HCT116 (cell line): ENCODE results near the gene AMBP.

Experiments
- CBX3 ChIP-seq: IDR thresholded peaks from 2 replicates; pipeline ENCODE4 v1.6.1; 2012; ENCODE audit warnings: low read depth
- CEBPB ChIP-seq: IDR thresholded peaks from 2 replicates; pipeline ENCODE4 v1.6.1; 2012; ENCODE audit warnings: low read depth
- EZH2 ChIP-seq: fragments of 200-600 bp; sonication (generic); IDR thresholded peaks from 2 replicates; pipeline ENCODE4 v1.6.1; 2017; ENCODE audit warnings: antibody characterized with exemption, mixed run types
- POLR2A ChIP-seq: IDR thresholded peaks from 2 replicates; pipeline ENCODE4 v1.7.0; 2011; ENCODE audit warnings: borderline replicate concordance; ENCODE audit not compliant: insufficient read depth, insufficient read length; ENCODE audit errors: extremely low read depth
- POLR2AphosphoS5 ChIP-seq: IDR thresholded peaks from 2 replicates; pipeline ENCODE4 v1.6.1; 2011; ENCODE audit warnings: mild to moderate bottlenecking, low read depth, low read length, moderate library complexity
- SIN3A ChIP-seq: IDR thresholded peaks from 2 replicates; pipeline ENCODE4 v1.6.1; 2012; ENCODE audit warnings: low read depth
- TF ChIP-seq, protein P1 (sequence below): IDR thresholded peaks from 2 replicates; pipeline ENCODE4 v1.6.1; 2012
- TF ChIP-seq, protein P2 (sequence below), 3 experiments: fragments of 200-600 bp in 1 of 3; sonication (generic) in 1 of 3; IDR thresholded peaks in 2 of 3; conservative IDR thresholded peaks in 1 of 3; 2 replicates each; pipeline ENCODE4 v1.5.1; 2012 to 2017; ENCODE audit warnings: low read depth in 2 of 3, low read length in 2 of 3, antibody characterized with exemption in 1 of 3, borderline replicate concordance in 1 of 3, control low read depth in 1 of 3, mild to moderate bottlenecking in 1 of 3, mixed read lengths in 1 of 3, mixed run types in 1 of 3, moderate library complexity in 1 of 3; ENCODE audit not compliant: insufficient read depth in 1 of 3
- TF ChIP-seq, protein P3 (sequence below): IDR thresholded peaks from 2 replicates; pipeline ENCODE4 v1.6.1; 2012; ENCODE audit warnings: low read depth

DNA sequence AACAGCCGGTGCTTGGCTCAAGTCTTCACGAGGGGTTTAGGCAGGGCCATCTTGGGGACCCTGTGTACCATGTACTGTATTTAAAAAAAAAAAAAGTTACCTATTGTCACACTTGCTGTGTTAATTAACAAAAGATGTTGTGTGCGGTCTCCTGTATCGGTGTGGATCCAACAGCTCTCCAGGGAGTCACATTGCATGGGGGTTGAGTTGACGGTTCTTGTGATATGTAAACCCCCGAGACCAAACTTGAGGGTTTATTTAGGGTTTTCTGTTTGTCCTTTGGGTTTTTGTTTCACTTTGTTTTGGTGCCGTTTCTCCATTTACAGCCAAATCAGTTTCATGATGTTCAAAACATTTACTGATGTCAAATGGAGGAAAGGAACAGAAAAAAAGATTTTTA is 22.2 kb downstream of the AMBP start:
- TF ChIP-seq, protein P1, sequence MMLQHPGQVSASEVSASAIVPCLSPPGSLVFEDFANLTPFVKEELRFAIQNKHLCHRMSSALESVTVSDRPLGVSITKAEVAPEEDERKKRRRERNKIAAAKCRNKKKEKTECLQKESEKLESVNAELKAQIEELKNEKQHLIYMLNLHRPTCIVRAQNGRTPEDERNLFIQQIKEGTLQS: no peak
- TF ChIP-seq POLR2A (no peak), EZH2 (no peak), POLR2AphosphoS5 (no peak), CEBPB (no peak), CBX3 (no peak), SIN3A (no peak)
- TF ChIP-seq, protein P2, sequence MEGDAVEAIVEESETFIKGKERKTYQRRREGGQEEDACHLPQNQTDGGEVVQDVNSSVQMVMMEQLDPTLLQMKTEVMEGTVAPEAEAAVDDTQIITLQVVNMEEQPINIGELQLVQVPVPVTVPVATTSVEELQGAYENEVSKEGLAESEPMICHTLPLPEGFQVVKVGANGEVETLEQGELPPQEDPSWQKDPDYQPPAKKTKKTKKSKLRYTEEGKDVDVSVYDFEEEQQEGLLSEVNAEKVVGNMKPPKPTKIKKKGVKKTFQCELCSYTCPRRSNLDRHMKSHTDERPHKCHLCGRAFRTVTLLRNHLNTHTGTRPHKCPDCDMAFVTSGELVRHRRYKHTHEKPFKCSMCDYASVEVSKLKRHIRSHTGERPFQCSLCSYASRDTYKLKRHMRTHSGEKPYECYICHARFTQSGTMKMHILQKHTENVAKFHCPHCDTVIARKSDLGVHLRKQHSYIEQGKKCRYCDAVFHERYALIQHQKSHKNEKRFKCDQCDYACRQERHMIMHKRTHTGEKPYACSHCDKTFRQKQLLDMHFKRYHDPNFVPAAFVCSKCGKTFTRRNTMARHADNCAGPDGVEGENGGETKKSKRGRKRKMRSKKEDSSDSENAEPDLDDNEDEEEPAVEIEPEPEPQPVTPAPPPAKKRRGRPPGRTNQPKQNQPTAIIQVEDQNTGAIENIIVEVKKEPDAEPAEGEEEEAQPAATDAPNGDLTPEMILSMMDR (IDR thresholded peaks at IDR 0.05 in 2 of 3, conservative IDR thresholded peaks at IDR 0.05 in 1 of 3; ENCODE audit: borderline replicate concordance in 1 of 3, insufficient read depth in 1 of 3, low read depth in 2 of 3, low read length in 2 of 3): no peak
- TF ChIP-seq, protein P3, sequence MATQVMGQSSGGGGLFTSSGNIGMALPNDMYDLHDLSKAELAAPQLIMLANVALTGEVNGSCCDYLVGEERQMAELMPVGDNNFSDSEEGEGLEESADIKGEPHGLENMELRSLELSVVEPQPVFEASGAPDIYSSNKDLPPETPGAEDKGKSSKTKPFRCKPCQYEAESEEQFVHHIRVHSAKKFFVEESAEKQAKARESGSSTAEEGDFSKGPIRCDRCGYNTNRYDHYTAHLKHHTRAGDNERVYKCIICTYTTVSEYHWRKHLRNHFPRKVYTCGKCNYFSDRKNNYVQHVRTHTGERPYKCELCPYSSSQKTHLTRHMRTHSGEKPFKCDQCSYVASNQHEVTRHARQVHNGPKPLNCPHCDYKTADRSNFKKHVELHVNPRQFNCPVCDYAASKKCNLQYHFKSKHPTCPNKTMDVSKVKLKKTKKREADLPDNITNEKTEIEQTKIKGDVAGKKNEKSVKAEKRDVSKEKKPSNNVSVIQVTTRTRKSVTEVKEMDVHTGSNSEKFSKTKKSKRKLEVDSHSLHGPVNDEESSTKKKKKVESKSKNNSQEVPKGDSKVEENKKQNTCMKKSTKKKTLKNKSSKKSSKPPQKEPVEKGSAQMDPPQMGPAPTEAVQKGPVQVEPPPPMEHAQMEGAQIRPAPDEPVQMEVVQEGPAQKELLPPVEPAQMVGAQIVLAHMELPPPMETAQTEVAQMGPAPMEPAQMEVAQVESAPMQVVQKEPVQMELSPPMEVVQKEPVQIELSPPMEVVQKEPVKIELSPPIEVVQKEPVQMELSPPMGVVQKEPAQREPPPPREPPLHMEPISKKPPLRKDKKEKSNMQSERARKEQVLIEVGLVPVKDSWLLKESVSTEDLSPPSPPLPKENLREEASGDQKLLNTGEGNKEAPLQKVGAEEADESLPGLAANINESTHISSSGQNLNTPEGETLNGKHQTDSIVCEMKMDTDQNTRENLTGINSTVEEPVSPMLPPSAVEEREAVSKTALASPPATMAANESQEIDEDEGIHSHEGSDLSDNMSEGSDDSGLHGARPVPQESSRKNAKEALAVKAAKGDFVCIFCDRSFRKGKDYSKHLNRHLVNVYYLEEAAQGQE: no peak
